Measurements from ENCODE around the gene MAST2. TPM values are rescaled to one million over a fixed set of nuclear protein-coding genes. Genes with fewer than 3 reads are reported as not detected.

MAST2 gene
- total and polyA plus RNA-seq, 4 donors, result 12.4 to 68.5 (median 49.7) TPM

Other genes starting within 250 kb of the MAST2 start
- gene NASP, start 219.6 kb upstream of the MAST2 start, total RNA-seq, result 10 to 100 TPM; 59.1 to 63.3 TPM
- 100 to 1,000 TPM in 1 of 2 donors, 10 to 100 TPM in 1; 44.8 to 123 TPM for gene NASP, start 219.6 kb upstream of the MAST2 start, polyA plus RNA-seq
- gene CCDC17, start 179.6 kb upstream of the MAST2 start, total RNA-seq, result 1 to 10 TPM; 1.8 to 3.3 TPM
- gene CCDC17, start 179.6 kb upstream of the MAST2 start, polyA plus RNA-seq, result under 1 TPM in 1 of 2 donors, not detected in 1; 0.69 TPM
- 100 to 1,000 TPM; 104 to 113 TPM for gene GPBP1L1, start 117.1 kb upstream of the MAST2 start, total RNA-seq
- 10 to 100 TPM; 39.2 to 45.2 TPM for gene GPBP1L1, start 117.1 kb upstream of the MAST2 start, polyA plus RNA-seq
- 10 to 100 TPM; 10.4 to 15.0 TPM for gene TMEM69, start 115.4 kb upstream of the MAST2 start, total RNA-seq
- gene TMEM69, start 115.4 kb upstream of the MAST2 start, polyA plus RNA-seq, result 10 to 100 TPM; 16.3 to 18.9 TPM
- 10 to 100 TPM in 1 of 2 donors, 1 to 10 TPM in 1; 8.4 to 14.2 TPM for gene IPP, start 53.0 kb upstream of the MAST2 start, total RNA-seq
- 1 to 10 TPM; 3.9 to 5.5 TPM for gene IPP, start 53.0 kb upstream of the MAST2 start, polyA plus RNA-seq